ENCODE data around the gene MYRIP. TPM values are rescaled to one million over a fixed set of nuclear protein-coding genes. Genes with fewer than 3 reads are reported as not detected.

Gene MYRIP
- polyA plus RNA-seq, 3 donors, result not detected

DNA sequence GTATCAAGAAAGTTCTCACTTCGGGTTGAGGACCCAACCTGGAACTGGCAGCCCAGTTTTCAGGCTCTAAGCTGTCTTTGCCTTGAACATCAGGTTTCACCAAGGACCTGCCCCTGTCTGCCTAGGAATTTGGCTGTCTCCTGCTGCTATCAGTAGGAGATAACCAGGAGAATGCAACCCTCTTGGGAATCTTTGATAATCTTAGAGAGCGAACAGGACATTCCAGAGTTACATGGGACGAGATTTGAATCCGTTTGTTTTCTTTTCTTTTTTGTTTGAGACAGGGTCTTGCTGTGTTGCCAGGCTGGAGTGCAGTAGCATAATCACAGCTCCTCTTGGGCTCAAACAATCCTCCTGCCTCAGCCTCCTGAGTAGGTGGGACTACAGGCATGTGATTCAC lies 482.1 kb downstream of the MYRIP start:
- Histone ChIP-seq H3K9ac (ENCODE audit: insufficient read depth, low read length, poor library complexity, severe bottlenecking) (no peak overlapping the region), H3K4me3 (replicated peaks in 1 of 3; ENCODE audit: low read depth in 2 of 3, low read length in 3 of 3) (no peak overlapping the region), H3K79me2 (ENCODE audit: insufficient read depth, low read length) (no peaks in the 10 kb centered on the region), H3K27me3 (ENCODE audit: control insufficient read depth in 2 of 2, insufficient read depth in 2 of 2, low read length in 2 of 2) (no peaks in the 10 kb centered on the region), H3K4me1 (ENCODE audit: control insufficient read depth in 1 of 2, insufficient read depth in 2 of 2, low read length in 2 of 2) (no peaks in the 10 kb centered on the region), H3K4me2 (replicated peaks; ENCODE audit: extremely low read depth, low read length, poor library complexity, severe bottlenecking) (no peak overlapping the region), H3K36me3 (replicated peaks in 1 of 2; ENCODE audit: control insufficient read depth in 1 of 2, insufficient read depth in 2 of 2, low read length in 2 of 2) (no peaks in the 10 kb centered on the region), H3K27ac (ENCODE audit: low read depth in 1 of 2, low read length in 2 of 2) (no peak overlapping the region), H2AFZ (ENCODE audit: insufficient read depth, low read depth, low read length, poor library complexity, severe bottlenecking) (no peak overlapping the region), H3K9me3 (replicated peaks in 1 of 2; ENCODE audit: control insufficient read depth in 1 of 2, insufficient read depth in 1 of 2, low read length in 2 of 2) (peaks cover 7 to 16% of the 10 kb centered on the region in 2 donors), H4K20me1 (ENCODE audit: insufficient read depth, low read length) (no peaks in the 10 kb centered on the region)
- TF ChIP-seq CTCF (IDR thresholded peaks at IDR 0.05), result no peak
- no peak overlapping the region for H3K27ac Mint-ChIP-seq
- peaks cover 0 to 2% (median 0%) of the 10 kb centered on the region in 3 donors for H3K27me3 Mint-ChIP-seq (ENCODE audit: low read depth in 3 of 3)
- peaks cover 14 to 16% of the 10 kb centered on the region in 2 donors for H3K36me3 Mint-ChIP-seq
- 100% methylated on average over 4 of the region's 4 CpGs for WGBS (ENCODE audit: insufficient coverage)
- no peak overlapping the region for H3K4me3 Mint-ChIP-seq
- no peaks in the 10 kb centered on the region for H3K4me1 Mint-ChIP-seq
- DNase-seq, result no peak
- intact Hi-C loops (cut with micrococcal nuclease), result no loop called here
- H3K9me3 Mint-ChIP-seq, result peaks cover 6 to 14% (median 9%) of the 10 kb centered on the region in 7 donors

GRCh38 chr3:40292637-40293349 lies 483.4 kb downstream of the MYRIP start:
- no peak overlapping the region for H3K4me3 ChIP-seq (replicated peaks in 1 of 3; ENCODE audit: low read depth in 2 of 3, low read length in 3 of 3)

More at GRCh38 chr3:40292637-40293349, 483.4 kb downstream of the MYRIP start:
- H3K9me3 Mint-ChIP-seq, result peaks cover 6 to 14% (median 9%) of the 10 kb centered on the region in 7 donors
- no peak for TF ChIP-seq CTCF (IDR thresholded peaks at IDR 0.05)
- Histone ChIP-seq H3K4me1 (ENCODE audit: control insufficient read depth in 1 of 2, insufficient read depth in 2 of 2, low read length in 2 of 2) (no peaks in the 10 kb centered on the region), H3K79me2 (ENCODE audit: insufficient read depth, low read length) (no peaks in the 10 kb centered on the region), H4K20me1 (ENCODE audit: insufficient read depth, low read length) (no peaks in the 10 kb centered on the region), H3K4me2 (replicated peaks; ENCODE audit: extremely low read depth, low read length, poor library complexity, severe bottlenecking) (no peak overlapping the region), H3K27ac (ENCODE audit: low read depth in 1 of 2, low read length in 2 of 2) (no peak overlapping the region), H3K27me3 (ENCODE audit: control insufficient read depth in 2 of 2, insufficient read depth in 2 of 2, low read length in 2 of 2) (no peaks in the 10 kb centered on the region), H3K9me3 (replicated peaks in 1 of 2; ENCODE audit: control insufficient read depth in 1 of 2, insufficient read depth in 1 of 2, low read length in 2 of 2) (peaks cover 7 to 16% of the 10 kb centered on the region in 2 donors), H3K36me3 (replicated peaks in 1 of 2; ENCODE audit: control insufficient read depth in 1 of 2, insufficient read depth in 2 of 2, low read length in 2 of 2) (no peaks in the 10 kb centered on the region), H2AFZ (ENCODE audit: insufficient read depth, low read depth, low read length, poor library complexity, severe bottlenecking) (no peak overlapping the region), H3K9ac (ENCODE audit: insufficient read depth, low read length, poor library complexity, severe bottlenecking) (no peak overlapping the region)
- H3K27ac Mint-ChIP-seq, result peak overlapping the region in 1 of 7 donors; percentile 20
- no peak overlapping the region for H3K4me3 Mint-ChIP-seq
- intact Hi-C loops (cut with micrococcal nuclease), result no loop called here
- no peaks in the 10 kb centered on the region for H3K4me1 Mint-ChIP-seq
- peaks cover 0 to 2% (median 1%) of the 10 kb centered on the region in 3 donors for H3K27me3 Mint-ChIP-seq (ENCODE audit: low read depth in 3 of 3)
- DNase-seq, result peak in 1 of 3 donors; percentile 48
- H3K36me3 Mint-ChIP-seq, result peaks cover 14 to 16% of the 10 kb centered on the region in 2 donors
- WGBS (ENCODE audit: insufficient coverage), result 100% methylated on average over 2 of the region's 4 CpGs
